GM23248 (cell line): ENCODE measurements around the gene SPG7.

Source experiments
- EZH2 ChIP-seq: fragments of 200-600 bp; sonication (generic); IDR thresholded peaks from 2 replicates; pipeline ENCODE4 v1.6.1; 2018; ENCODE audit warnings: antibody characterized with exemption, mild to moderate bottlenecking; ENCODE audit not compliant: insufficient read depth, poor library complexity, severe bottlenecking
- EZH2phosphoT487 ChIP-seq: fragments of 200-600 bp; sonication (generic); IDR thresholded peaks from 2 replicates; pipeline ENCODE4 v1.6.1; 2018; ENCODE audit warnings: antibody characterized with exemption, moderate library complexity, mild to moderate bottlenecking, low read depth; ENCODE audit not compliant: insufficient read depth

DNA sequence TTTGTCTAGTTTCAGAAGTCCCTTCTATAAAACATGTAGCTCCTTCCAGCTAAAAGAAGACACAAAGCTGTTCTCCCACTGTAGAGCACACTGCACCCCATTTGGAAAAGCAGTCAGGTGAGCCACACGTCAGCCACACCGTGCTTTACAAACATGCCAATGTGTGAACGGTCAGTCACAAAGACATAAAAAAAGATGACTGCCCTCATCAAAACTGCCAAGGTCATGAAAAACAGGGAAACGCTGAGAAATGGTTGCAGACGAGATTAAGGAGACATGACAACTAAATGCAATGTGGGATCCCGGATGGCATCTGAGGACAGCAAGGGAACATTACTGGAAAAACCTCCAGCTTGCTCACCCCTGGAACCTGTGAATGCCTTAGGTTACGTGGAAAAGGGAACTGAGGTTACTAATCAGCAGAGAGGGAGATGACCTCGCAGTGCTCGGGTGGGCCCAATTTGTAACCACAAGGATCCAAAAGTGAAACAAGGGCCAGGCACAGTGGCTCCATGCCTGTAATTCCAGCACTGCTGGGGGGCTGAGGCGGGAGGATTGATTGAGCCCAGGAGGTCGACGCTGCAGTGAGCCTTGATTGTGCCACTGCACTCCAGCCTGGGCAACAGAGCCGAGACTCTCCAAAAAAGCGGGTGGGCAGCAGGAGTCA is 25.9 kb upstream of the SPG7 start:
- TF ChIP-seq EZH2: no peak
- TF ChIP-seq EZH2phosphoT487: no peak
